T-helper 1 cell (primary cell): Measurements from ENCODE around the gene DNAH7.

ENCODE experiments used
- DNase-seq, 5 donors: peaks; one replicate each; pipeline ENCODE4 v3.0.0-alpha.2; 2012 to 2020

Gene DNAH7

GRCh38 chr2:195857132-195857531 is 211.5 kb downstream of the DNAH7 start:
- no peak for DNase-seq

DNA sequence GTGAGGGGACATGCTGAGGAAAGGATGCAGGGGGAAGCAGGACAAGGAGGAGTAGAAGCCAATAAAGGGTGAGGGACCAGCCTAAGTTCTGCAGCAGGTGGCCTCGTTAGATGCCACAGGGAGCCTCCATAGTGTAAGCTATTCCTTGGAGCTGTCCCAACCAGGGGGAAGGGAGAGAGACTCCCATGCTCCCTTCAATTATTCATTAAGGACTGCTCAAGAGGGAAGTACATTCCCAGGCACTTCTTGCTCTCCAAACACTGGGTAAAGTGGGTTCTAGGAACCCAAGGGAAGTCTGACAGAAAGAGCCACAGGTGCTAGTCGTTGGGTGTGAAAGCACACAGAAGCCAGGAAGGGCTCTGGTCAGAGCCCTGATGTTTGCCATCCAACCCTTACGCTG is 217.9 kb downstream of the DNAH7 start:
- no peak for DNase-seq

GRCh38 chr2:195848119-195848899 is 220.3 kb downstream of the DNAH7 start:
- no peak for DNase-seq

- DNase-seq, result no peak
Measured at GRCh38 chr2:195842932-195843331, 225.7 kb downstream of the DNAH7 start.

- no peak for DNase-seq
Measured at GRCh38 chr2:195838002-195838401, 230.6 kb downstream of the DNAH7 start.

GRCh38 chr2:195836002-195836401 is 232.6 kb downstream of the DNAH7 start:
- DNase-seq, result no peak

GRCh38 chr2:195834836-195835235 is 233.8 kb downstream of the DNAH7 start:
- no peak for DNase-seq

- no peak for DNase-seq
Measured at GRCh38 chr2:195830968-195831950, 237.4 kb downstream of the DNAH7 start.

- no peak for DNase-seq
Measured at GRCh38 chr2:195824478-195824877, 244.2 kb downstream of the DNAH7 start.

GRCh38 chr2:195823206-195823605 is 245.4 kb downstream of the DNAH7 start:
- no peak for DNase-seq

- DNase-seq, result no peak
Measured at GRCh38 chr2:195821566-195821932, 247.1 kb downstream of the DNAH7 start.

GRCh38 chr2:195820867-195821565 is 247.6 kb downstream of the DNAH7 start:
- no peak for DNase-seq

DNA sequence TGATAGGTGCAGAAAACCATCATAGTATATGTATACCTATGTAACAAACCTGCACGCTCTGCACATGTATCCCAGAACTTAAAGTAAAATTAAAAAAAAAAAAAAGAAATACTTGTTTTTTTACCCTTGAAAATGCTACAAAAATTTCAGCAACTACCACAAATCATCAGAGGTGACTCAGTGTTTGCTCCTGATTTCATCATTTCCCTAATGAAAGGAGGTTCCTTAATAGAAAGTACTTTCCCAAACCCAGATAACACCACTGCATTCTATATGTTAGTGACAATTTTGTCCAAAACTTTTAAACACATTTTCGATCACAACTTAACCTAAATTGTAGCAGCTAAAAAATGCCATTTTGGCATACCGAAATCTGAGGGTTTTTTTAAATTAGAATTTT is 248.3 kb downstream of the DNAH7 start:
- no peak for DNase-seq

GRCh38 chr2:195819276-195819675 is 249.4 kb downstream of the DNAH7 start:
- DNase-seq, result no peak

- no peak for DNase-seq
Measured at GRCh38 chr2:195818526-195818925, 250.1 kb downstream of the DNAH7 start.

DNA sequence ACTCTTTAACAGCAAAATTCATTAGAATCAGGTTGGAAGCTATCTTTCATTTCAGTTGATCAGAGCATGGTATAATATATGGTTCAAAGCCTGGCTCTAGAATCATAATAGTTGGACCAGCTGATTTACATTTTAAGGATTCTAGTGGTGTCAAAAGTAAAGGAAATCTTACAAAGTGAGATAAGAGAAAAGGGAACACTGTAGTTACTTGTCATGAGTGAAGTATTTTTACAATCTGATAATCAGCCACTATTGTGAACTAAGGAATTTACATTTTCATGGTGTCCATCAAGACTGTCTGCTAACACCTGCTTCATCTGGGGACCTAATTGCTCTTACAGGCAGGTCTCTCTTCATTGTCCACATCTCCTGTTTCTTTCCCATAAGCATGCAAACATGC is 250.5 kb downstream of the DNAH7 start:
- no peak for DNase-seq

DNA sequence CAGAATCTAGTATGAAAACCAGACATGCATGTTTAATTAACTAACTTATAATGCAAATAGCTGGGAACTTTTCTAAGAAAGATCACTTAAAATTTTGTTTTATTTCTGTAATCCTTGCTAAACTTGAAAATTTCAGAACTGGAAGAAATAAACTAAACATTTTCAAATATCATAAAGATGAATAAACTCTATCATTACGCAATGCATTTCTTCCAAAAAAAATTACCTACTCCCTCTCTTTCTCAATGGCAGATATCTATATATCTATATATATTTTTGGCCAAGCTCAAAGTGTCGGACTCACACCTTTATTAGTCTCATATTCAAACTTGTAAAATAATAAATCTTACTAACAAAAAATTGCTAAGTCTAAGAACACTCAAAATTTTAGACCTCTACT is 253.6 kb downstream of the DNAH7 start:
- no peak for DNase-seq

- no peak for DNase-seq
Measured at GRCh38 chr2:195813421-195813820, 255.2 kb downstream of the DNAH7 start.

DNA sequence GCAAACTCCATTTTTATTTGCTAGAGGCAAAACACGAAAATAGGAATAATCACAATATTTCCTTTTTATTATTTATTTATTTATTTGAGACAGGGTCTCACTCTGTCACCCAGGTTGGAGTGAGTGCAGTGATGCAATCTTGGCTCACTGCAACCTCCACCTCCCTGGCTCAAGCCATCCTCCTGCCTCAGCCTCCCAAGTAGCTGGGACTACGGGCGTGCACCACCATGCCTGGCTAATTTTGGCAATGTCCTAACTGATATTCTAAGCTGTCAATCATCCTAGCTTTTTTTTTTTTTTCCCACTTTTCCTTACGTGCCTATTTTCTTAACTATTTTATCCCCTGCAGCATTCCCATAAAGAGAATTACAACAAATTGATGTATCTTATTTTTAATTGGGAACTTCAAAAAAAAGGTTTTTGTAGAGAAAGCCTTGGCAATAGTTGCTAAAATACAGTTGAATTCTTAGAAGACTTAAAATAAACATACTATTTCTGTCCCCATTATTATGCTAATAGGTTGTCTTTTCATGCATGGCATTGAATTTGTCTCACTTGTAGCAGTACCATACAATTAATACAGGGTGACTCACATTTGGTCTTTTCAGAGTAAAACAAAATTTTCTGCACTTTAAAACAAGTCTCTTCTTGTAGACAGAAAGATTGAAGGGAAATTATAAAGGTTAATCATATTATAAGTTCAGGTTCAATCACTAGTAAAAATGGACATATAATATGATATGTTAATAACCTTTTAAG is 258.1 kb downstream of the DNAH7 start:
- DNase-seq, result no peak

DNA sequence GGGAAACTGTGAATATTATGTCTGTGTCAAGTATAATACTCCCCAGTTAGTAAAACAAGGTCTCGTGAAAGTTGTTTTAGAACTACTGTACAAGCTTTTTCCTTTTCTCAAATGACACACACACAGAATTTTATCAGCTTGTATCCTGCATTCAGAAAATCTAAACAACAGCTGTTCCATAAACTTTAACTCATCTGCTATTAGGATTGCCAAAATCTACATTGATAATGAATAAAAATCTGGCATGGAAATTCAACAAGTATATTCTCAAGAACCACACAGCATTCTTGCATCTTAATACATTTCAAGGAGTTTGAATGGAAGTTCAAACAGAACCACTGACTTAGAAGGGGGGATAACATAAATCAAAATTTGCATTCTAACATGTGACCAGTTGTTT is 260.4 kb downstream of the DNAH7 start:
- DNase-seq, result no peak

- DNase-seq, result no peak
Measured at GRCh38 chr2:195805283-195805976, 263.2 kb downstream of the DNAH7 start.

DNA sequence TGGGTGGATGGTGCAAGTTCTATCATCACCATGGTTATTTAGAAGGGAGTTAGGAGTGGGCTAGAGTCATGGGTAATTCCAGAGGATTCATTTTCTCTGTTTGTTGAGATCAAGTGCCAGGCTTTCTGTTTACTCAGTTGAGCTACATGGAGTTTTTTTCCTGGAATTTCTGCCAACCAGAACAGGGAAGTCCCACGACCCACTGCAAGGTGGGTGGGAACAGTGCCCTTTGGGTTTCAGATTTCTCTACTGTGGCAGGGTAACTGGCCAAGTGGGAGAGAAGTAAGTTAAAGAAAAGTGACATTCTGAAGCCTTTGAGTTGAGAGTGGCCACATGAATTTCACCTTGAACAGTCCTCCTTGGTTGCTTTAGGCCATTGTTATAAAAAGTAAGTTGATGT is 272.8 kb downstream of the DNAH7 start:
- DNase-seq, result no peak
